Measurements from ENCODE around the gene NMU.

Gene NMU

DNA sequence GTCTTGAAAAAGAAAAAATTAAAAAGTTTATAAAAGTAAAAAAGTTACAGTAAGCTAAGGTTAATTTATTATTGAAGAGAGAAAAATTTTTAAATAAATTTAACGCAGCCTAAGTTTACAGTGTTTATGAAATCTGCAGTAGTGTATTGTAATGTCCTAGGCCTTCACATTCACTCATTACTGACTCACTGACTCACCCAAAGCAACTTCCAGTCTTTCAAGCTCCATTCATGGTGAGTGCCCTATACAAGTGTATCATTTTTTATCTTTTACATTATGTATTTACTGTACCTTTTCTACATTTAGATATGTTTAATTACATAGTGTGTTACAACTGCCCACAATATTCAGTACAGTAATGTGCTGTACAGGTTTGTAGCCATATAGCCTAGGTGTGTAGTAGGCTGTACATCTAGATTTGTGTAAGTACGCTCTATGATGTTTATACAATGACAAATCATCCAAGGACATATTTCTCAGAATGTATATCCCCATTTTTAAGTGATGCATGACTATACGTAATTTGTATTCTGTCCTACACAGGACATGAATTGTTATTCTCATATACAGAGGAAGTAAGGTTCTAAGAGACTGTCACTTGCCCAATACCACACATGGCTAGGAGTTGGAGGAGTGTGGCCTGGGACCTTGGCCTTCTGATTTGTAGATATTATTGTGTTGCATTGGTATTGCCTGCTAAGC is 24.6 kb downstream of the NMU start:
- Histone ChIP-seq H3K4me2 (ENCODE audit: insufficient read depth, low read length) (no peak overlapping the region), H3K36me3 (ENCODE audit: insufficient read depth, low read length) (no peaks in the 10 kb centered on the region), H3K9me3 (ENCODE audit: insufficient read depth, low read length, severe bottlenecking) (no peaks in the 10 kb centered on the region), H4K20me1 (ENCODE audit: insufficient read depth, low read length) (no peaks in the 10 kb centered on the region), H2AFZ (ENCODE audit: low read depth, low read length) (no peak overlapping the region), H3K79me2 (ENCODE audit: insufficient read depth, low read length) (no peaks in the 10 kb centered on the region), H3K4me1 (ENCODE audit: insufficient read depth, low read length) (no peaks in the 10 kb centered on the region), H3K9ac (ENCODE audit: low read depth, low read length) (no peak overlapping the region), H3K27me3 (ENCODE audit: insufficient read depth, low read length, poor library complexity) (peaks cover 3% of the 10 kb centered on the region), H3K27ac (ENCODE audit: low read length) (no peak overlapping the region), H3K4me3 (ENCODE audit: low read depth in 1 of 2, low read length in 2 of 2) (no peak overlapping the region)
- no peak for TF ChIP-seq EZH2 (IDR thresholded peaks at IDR 0.05; ENCODE audit: borderline replicate concordance, low read depth, low read length, severe bottlenecking)
- TF ChIP-seq, protein P1, sequence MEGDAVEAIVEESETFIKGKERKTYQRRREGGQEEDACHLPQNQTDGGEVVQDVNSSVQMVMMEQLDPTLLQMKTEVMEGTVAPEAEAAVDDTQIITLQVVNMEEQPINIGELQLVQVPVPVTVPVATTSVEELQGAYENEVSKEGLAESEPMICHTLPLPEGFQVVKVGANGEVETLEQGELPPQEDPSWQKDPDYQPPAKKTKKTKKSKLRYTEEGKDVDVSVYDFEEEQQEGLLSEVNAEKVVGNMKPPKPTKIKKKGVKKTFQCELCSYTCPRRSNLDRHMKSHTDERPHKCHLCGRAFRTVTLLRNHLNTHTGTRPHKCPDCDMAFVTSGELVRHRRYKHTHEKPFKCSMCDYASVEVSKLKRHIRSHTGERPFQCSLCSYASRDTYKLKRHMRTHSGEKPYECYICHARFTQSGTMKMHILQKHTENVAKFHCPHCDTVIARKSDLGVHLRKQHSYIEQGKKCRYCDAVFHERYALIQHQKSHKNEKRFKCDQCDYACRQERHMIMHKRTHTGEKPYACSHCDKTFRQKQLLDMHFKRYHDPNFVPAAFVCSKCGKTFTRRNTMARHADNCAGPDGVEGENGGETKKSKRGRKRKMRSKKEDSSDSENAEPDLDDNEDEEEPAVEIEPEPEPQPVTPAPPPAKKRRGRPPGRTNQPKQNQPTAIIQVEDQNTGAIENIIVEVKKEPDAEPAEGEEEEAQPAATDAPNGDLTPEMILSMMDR (IDR thresholded peaks at IDR 0.05; ENCODE audit: borderline replicate concordance, extremely low read depth, low read length, poor library complexity, severe bottlenecking): no peak
- ATAC-seq (ENCODE audit: insufficient read depth, low read depth) (no peak), DNase-seq (no peak)

DNA sequence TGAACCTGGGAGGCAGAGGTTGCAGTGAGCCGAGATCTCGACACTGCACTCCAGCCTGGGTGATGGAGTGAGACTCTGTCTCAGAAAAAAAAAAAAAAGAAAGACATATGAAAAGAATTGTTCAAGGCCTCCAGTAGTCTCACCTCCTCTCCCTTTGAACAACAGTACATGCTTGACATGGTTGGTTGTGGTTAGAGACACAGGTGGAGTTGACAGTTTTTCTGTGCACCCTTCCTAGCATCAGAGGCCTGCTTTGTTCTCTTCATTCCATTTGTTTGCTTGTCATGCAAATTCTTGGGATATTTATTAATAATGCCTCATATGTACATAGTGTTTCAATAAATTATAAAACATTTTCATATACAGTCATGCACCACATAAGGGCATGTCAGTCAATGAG is 25.7 kb downstream of the NMU start:
- no peak overlapping the region for H3K4me2 ChIP-seq (ENCODE audit: insufficient read depth, low read length)
- no peaks in the 10 kb centered on the region for H4K20me1 ChIP-seq (ENCODE audit: insufficient read depth, low read length)
- ATAC-seq (ENCODE audit: insufficient read depth, low read depth) (no peak), DNase-seq (no peak)
- no peaks in the 10 kb centered on the region for H3K36me3 ChIP-seq (ENCODE audit: insufficient read depth, low read length)
- no peak overlapping the region for H3K4me3 ChIP-seq (ENCODE audit: low read depth in 1 of 2, low read length in 2 of 2)
- no peaks in the 10 kb centered on the region for H3K79me2 ChIP-seq (ENCODE audit: insufficient read depth, low read length)
- H3K9me3 ChIP-seq (ENCODE audit: insufficient read depth, low read length, severe bottlenecking): no peaks in the 10 kb centered on the region
- H2AFZ ChIP-seq (ENCODE audit: low read depth, low read length): no peak overlapping the region
- no peaks in the 10 kb centered on the region for H3K4me1 ChIP-seq (ENCODE audit: insufficient read depth, low read length)
- H3K27me3 ChIP-seq (ENCODE audit: insufficient read depth, low read length, poor library complexity): peaks cover 3% of the 10 kb centered on the region
- H3K27ac ChIP-seq (ENCODE audit: low read length): no peak overlapping the region
- H3K9ac ChIP-seq (ENCODE audit: low read depth, low read length): no peak overlapping the region
- TF ChIP-seq EZH2 (IDR thresholded peaks at IDR 0.05; ENCODE audit: borderline replicate concordance, low read depth, low read length, severe bottlenecking): no peak
- TF ChIP-seq, protein P1 (IDR thresholded peaks at IDR 0.05; ENCODE audit: borderline replicate concordance, extremely low read depth, low read length, poor library complexity, severe bottlenecking): no peak

DNA sequence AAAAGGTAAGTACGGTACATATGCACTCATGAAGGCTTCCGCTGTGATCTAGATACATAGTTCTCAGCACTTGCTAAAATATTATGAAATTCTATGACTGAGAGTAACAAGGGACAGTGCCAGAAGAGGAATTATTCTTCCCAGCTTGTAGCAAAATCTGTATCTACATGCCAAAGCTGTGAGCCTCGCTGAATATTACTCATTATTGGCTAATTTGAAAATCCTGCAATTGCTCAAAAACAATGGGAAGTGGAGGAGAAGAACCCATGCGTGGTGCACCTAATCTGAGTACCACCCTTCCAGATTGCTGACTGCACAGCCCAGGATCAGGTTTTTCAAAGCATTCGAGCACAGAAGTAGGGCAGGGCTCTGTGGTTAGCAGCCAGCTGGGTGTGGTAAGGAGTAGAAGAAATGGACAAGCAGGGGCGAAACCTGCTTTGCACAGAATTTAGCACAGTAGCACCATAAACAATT is 26.7 kb downstream of the NMU start:
- H3K27ac ChIP-seq (ENCODE audit: low read length): no peak overlapping the region
- H2AFZ ChIP-seq (ENCODE audit: low read depth, low read length): no peak overlapping the region
- H3K4me2 ChIP-seq (ENCODE audit: insufficient read depth, low read length): no peak overlapping the region
- H3K9ac ChIP-seq (ENCODE audit: low read depth, low read length): no peak overlapping the region
- H3K4me1 ChIP-seq (ENCODE audit: insufficient read depth, low read length): no peaks in the 10 kb centered on the region
- H4K20me1 ChIP-seq (ENCODE audit: insufficient read depth, low read length): no peaks in the 10 kb centered on the region
- no peak overlapping the region for H3K4me3 ChIP-seq (ENCODE audit: low read depth in 1 of 2, low read length in 2 of 2)
- TF ChIP-seq, protein P1 (IDR thresholded peaks at IDR 0.05; ENCODE audit: borderline replicate concordance, extremely low read depth, low read length, poor library complexity, severe bottlenecking): no peak
- TF ChIP-seq EZH2 (IDR thresholded peaks at IDR 0.05; ENCODE audit: borderline replicate concordance, low read depth, low read length, severe bottlenecking): no peak
- peaks cover 3% of the 10 kb centered on the region for H3K27me3 ChIP-seq (ENCODE audit: insufficient read depth, low read length, poor library complexity)
- no peaks in the 10 kb centered on the region for H3K79me2 ChIP-seq (ENCODE audit: insufficient read depth, low read length)
- H3K36me3 ChIP-seq (ENCODE audit: insufficient read depth, low read length): no peaks in the 10 kb centered on the region
- DNase-seq: peak; percentile 12
- no peaks in the 10 kb centered on the region for H3K9me3 ChIP-seq (ENCODE audit: insufficient read depth, low read length, severe bottlenecking)
- peak; percentile 69; the same call in 2 of the 3 replicates for ATAC-seq (ENCODE audit: insufficient read depth, low read depth)
